Endothelial cell of umbilical vein (primary cell): Measurements from ENCODE around the gene PPFIBP1. TPM values are rescaled to one million over a fixed set of nuclear protein-coding genes. Genes with fewer than 3 reads are reported as not detected.

Source experiments
- BruUV-seq: library from RNA; stranded (reverse); fragments of 400-500 nt; replicated peaks from 2 replicates; lab custom pipeline; 2021; lab: Mats Ljungman, UMichigan
- CTCF ChIA-PET: fragments of 300-600, 350-600 bp; sonication (Branson Sonifier 250); formaldehyde crosslinking; loops from one replicate; lab custom pipeline; 2021; ENCODE audit warnings: antibody characterized with exemption, inconsistent platforms; lab: Charles Lee
- POLR2A ChIA-PET: fragments of 300-600, 350-600 bp; sonication (Branson Sonifier 250); formaldehyde crosslinking; loops from one replicate; lab custom pipeline; 2021; ENCODE audit warnings: antibody characterized with exemption, inconsistent platforms; lab: Charles Lee
- DNase-seq: peaks from one replicate; pipeline ENCODE4 v3.0.0-alpha.2; 2011; ENCODE audit warnings: low read depth, low spot score
- FAIRE-seq: peaks from 2 replicates; lab custom pipeline; 2011; peaks lifted over from hg19 to GRCh38; lab: Jason Lieb, UNC
- H2AFZ ChIP-seq: 2 replicates; pipeline ENCODE4 v1.6.0; 2012; ENCODE audit warnings: low read depth, low read length, control low read depth, inconsistent platforms
- H3K27ac ChIP-seq: 2 replicates; pipeline ENCODE4 v1.5.1; 2011; ENCODE audit warnings: low read depth, mild to moderate bottlenecking, control low read depth, low read length, moderate library complexity; ENCODE audit not compliant: insufficient read depth
- H3K27me3 ChIP-seq, 2 experiments: 2 replicates each; pipeline versions ENCODE4 v1.6.0 to v1.6.1; 2011; ENCODE audit warnings: low read length in 2 of 2, mixed read lengths in 1 of 2; ENCODE audit not compliant: control insufficient read depth in 2 of 2, insufficient read depth in 2 of 2
- H3K36me3 ChIP-seq, 2 experiments: 2 replicates in 1 of 2; 3 replicates in 1 of 2; pipeline ENCODE4 v1.5.1; 2011; ENCODE audit warnings: low read length in 2 of 2, mild to moderate bottlenecking in 1 of 2, moderate library complexity in 1 of 2; ENCODE audit not compliant: control insufficient read depth in 2 of 2, insufficient read depth in 2 of 2; ENCODE audit errors: extremely low read depth in 1 of 2
- H3K4me1 ChIP-seq: 3 replicates; pipeline ENCODE4 v1.5.1; 2011; ENCODE audit warnings: mild to moderate bottlenecking, low read length; ENCODE audit not compliant: control insufficient read depth, insufficient read depth; ENCODE audit errors: extremely low read depth
- H3K4me2 ChIP-seq: 2 replicates; pipeline ENCODE4 v1.6.1; 2011; ENCODE audit warnings: low read length, control low read depth, mixed read lengths; ENCODE audit not compliant: insufficient read depth
- H3K4me3 ChIP-seq, 3 experiments: fragments of 200-600 bp in 1 of 3; sonication (generic), shearing (Covaris generic) in 1 of 3; replicated peaks in 1 of 3; 2 replicates each; pipeline ENCODE4 v1.5.1; 2011 to 2016; ENCODE audit warnings: control low read depth in 3 of 3, low read length in 3 of 3, mild to moderate bottlenecking in 2 of 3, inconsistent platforms in 1 of 3, low read depth in 1 of 3, moderate library complexity in 1 of 3; ENCODE audit not compliant: insufficient read depth in 1 of 3
- H3K79me2 ChIP-seq: 2 replicates; pipeline ENCODE4 v1.6.0; 2012; ENCODE audit warnings: low read length, inconsistent platforms; ENCODE audit not compliant: control insufficient read depth, insufficient read depth
- H3K9ac ChIP-seq: replicated peaks from 2 replicates; pipeline ENCODE3; 2011; ENCODE audit warnings: low read length, control low read depth; ENCODE audit not compliant: insufficient read depth; ENCODE audit errors: extremely low read depth
- H3K9me1 ChIP-seq: replicated peaks from 3 replicates; pipeline ENCODE4 v1.6.0; 2011; ENCODE audit warnings: mild to moderate bottlenecking, low read length; ENCODE audit not compliant: control insufficient read depth, insufficient read depth; ENCODE audit errors: extremely low read depth
- H3K9me3 ChIP-seq: replicated peaks from 2 replicates; pipeline ENCODE4 v1.5.1; 2012; ENCODE audit warnings: low read length, inconsistent platforms; ENCODE audit not compliant: control insufficient read depth, insufficient read depth
- H4K20me1 ChIP-seq: replicated peaks from 2 replicates; pipeline ENCODE3; 2011; ENCODE audit warnings: mild to moderate bottlenecking, low read length; ENCODE audit not compliant: control insufficient read depth, insufficient read depth; ENCODE audit errors: extremely low read depth
- CTCF ChIP-seq, 2 donors: IDR thresholded peaks; 1 replicate in 1 of 2; 2 replicates in 1 of 2; pipeline ENCODE4 v1.5.1; 2011; ENCODE audit warnings: low read length in 2 of 2, mild to moderate bottlenecking in 2 of 2, moderate library complexity in 2 of 2, control low read depth in 1 of 2, inconsistent platforms in 1 of 2, low read depth in 1 of 2; ENCODE audit not compliant: insufficient read depth in 1 of 2; ENCODE audit errors: extremely low read depth in 1 of 2
- EZH2 ChIP-seq: IDR thresholded peaks from 2 replicates; pipeline ENCODE4 v1.6.1; 2012; ENCODE audit warnings: borderline replicate concordance, low read depth, mild to moderate bottlenecking, moderate library complexity, low read length, inconsistent platforms; ENCODE audit not compliant: severe bottlenecking
- FOS ChIP-seq: IDR thresholded peaks from 2 replicates; pipeline ENCODE4 v1.6.1; 2011; ENCODE audit warnings: mild to moderate bottlenecking, low read length, moderate library complexity, borderline replicate concordance; ENCODE audit not compliant: insufficient read depth
- GATA2 ChIP-seq: IDR thresholded peaks from 2 replicates; pipeline ENCODE4 v1.7.0; 2011; ENCODE audit warnings: low read depth, mild to moderate bottlenecking, moderate library complexity, mixed read lengths, low read length; ENCODE audit not compliant: insufficient read length, insufficient read depth
- JUN ChIP-seq: IDR thresholded peaks from 2 replicates; pipeline ENCODE4 v1.6.1; 2011; ENCODE audit warnings: borderline replicate concordance, low read depth; ENCODE audit not compliant: insufficient read length, insufficient read depth
- MAX ChIP-seq: IDR thresholded peaks from 2 replicates; pipeline ENCODE4 v1.6.1; 2011; ENCODE audit not compliant: insufficient read depth, insufficient read length
- MYC ChIP-seq: IDR thresholded peaks from one replicate; pipeline ENCODE4 v1.6.1; 2011; ENCODE audit warnings: mild to moderate bottlenecking, low read depth, low read length
- POLR2A ChIP-seq: IDR thresholded peaks from 2 replicates; pipeline ENCODE4 v1.6.1; 2012; ENCODE audit warnings: low read depth, mild to moderate bottlenecking, control low read depth, low read length
- POLR2AphosphoS5 ChIP-seq: IDR thresholded peaks from 2 replicates; pipeline ENCODE4 v1.6.1; 2012; ENCODE audit warnings: low read depth, mild to moderate bottlenecking, control low read depth, low read length, moderate library complexity; ENCODE audit not compliant: insufficient read depth
- dilution Hi-C: fragments of 300-500 bp; cut with MboI; formaldehyde crosslinking; loops from one replicate; pipeline ENCODE4 v1.15.0; 2019; ENCODE audit warnings: low sequenced_read_pairs; ENCODE audit not compliant: extremely low pct_ligation_motif_present
- intact Hi-C: fragments of 100-400 bp; cut with micrococcal nuclease; formaldehyde crosslinking; loops from one replicate; pipeline ENCODE4 v1.10.0; 2022
- polyA plus RNA-seq, 4 experiments: library from polyadenylated mRNA; depleted of rRNA in 3 of 4; stranded (reverse) in 3 of 4; unstranded in 1 of 4; fragments of >200 nt; gene quantifications; 2 replicates each; pipeline versions ENCODE4 v1.2.1 to v1.2.3, GENCODE V29; 2011 to 2012; ENCODE audit warnings: missing spikeins in 1 of 4
- total RNA-seq: library from RNA; stranded (reverse); gene quantifications from 2 replicates; pipeline ENCODE4 v1.2.3, GENCODE V29; 2021

The PPFIBP1 gene
- total and polyA plus RNA-seq, 2 donors (not counting 3 experiments of a cell fraction or from before 2014, with no cell fraction given): 45.5 to 154 TPM

GRCh38 chr12:27552235-27552634 is 28.2 kb downstream of the PPFIBP1 start:
- H3K27me3 ChIP-seq: no peaks in the 10 kb centered on the region
- CTCF ChIA-PET: interaction anchor here (1.2 kb wide), 1 partner anchor 76 kb away, joined by 3 read pairs; no protein-coding TSS in a partner anchor
- H3K4me2 ChIP-seq: no peak overlapping the region
- no TSS peak for BruUV-seq
- H3K79me2 ChIP-seq: peaks cover 91% of the 10 kb centered on the region
- no peak overlapping the region for H3K27ac ChIP-seq
- no peaks in the 10 kb centered on the region for H4K20me1 ChIP-seq
- H3K9me3 ChIP-seq: no peaks in the 10 kb centered on the region
- H3K4me3 ChIP-seq: no peak overlapping the region
- H2AFZ ChIP-seq: no peak overlapping the region
- no peak overlapping the region for H3K9ac ChIP-seq
- intact Hi-C loops: no loop called here
- POLR2A ChIA-PET: no interaction called here
- TF ChIP-seq POLR2AphosphoS5 (no peak), MYC (no peak), POLR2A (no peak), GATA2 (no peak), FOS (no peak), MAX (no peak), CTCF (IDR thresholded peaks at IDR 0.05; ENCODE audit: extremely low read depth in 1 of 2, insufficient read depth in 1 of 2, low read depth in 1 of 2, low read length in 2 of 2) (no peak), EZH2 (no peak), JUN (no peak)
- no peaks in the 10 kb centered on the region for H3K9me1 ChIP-seq
- no peaks in the 10 kb centered on the region for H3K36me3 ChIP-seq
- DNase-seq (no peak), FAIRE-seq (no peak)
- H3K4me1 ChIP-seq: peaks cover 87% of the 10 kb centered on the region
- dilution Hi-C loops: no loop called here
